GM19397 (cell line): Measurements from ENCODE around the gene SLC34A1.
"Not testable (repeated sequence)": the region's sequence is repeated elsewhere in the genome, so short reads cannot be mapped to it uniquely, and the experiment has no call there.

Experiments
- ATAC-seq: cut with Tn5 transposase; IDR thresholded peaks from one replicate; pipeline ENCODE4 v1.9.1; 2021; ENCODE audit warnings: mild to moderate bottlenecking, moderate library complexity; ENCODE audit not compliant: unreplicated experiment

The SLC34A1 gene

GRCh38 chr5:177384134-177384533 lies at the start of gene SLC34A1:
Gene SLC34A1 (plus strand): TSS chr5:177384434. CDS start chr5:177385742, 1,308 bp downstream.
- ATAC-seq: no peak

- no peak for ATAC-seq
Measured at GRCh38 chr5:177334781-177335700, 49.2 kb upstream of the SLC34A1 start.

- ATAC-seq: no peak
Measured at GRCh38 chr5:177335701-177336065, 48.6 kb upstream of the SLC34A1 start.

GRCh38 chr5:177336112-177336511 lies 48.1 kb upstream of the SLC34A1 start:
- no peak for ATAC-seq

GRCh38 chr5:177336603-177337494 lies 47.4 kb upstream of the SLC34A1 start:
- ATAC-seq: no peak

GRCh38 chr5:177338251-177339106 lies 45.8 kb upstream of the SLC34A1 start:
- no peak for ATAC-seq

GRCh38 chr5:177339107-177339638 lies 45.1 kb upstream of the SLC34A1 start:
- no peak for ATAC-seq

- ATAC-seq: not testable (repeated sequence)
Measured at GRCh38 chr5:177343000-177343399, 41.2 kb upstream of the SLC34A1 start.

- ATAC-seq: no peak
Measured at GRCh38 chr5:177343777-177344176, 40.5 kb upstream of the SLC34A1 start.

GRCh38 chr5:177344891-177345290 lies 39.3 kb upstream of the SLC34A1 start:
- ATAC-seq: no peak

- ATAC-seq: no peak
Measured at GRCh38 chr5:177346820-177347219, 37.4 kb upstream of the SLC34A1 start.

- no peak for ATAC-seq
Measured at GRCh38 chr5:177347699-177348098, 36.5 kb upstream of the SLC34A1 start.

GRCh38 chr5:177349362-177349647 lies 34.9 kb upstream of the SLC34A1 start:
- no peak for ATAC-seq

GRCh38 chr5:177349762-177350161 lies 34.5 kb upstream of the SLC34A1 start:
- no peak for ATAC-seq

GRCh38 chr5:177350776-177351391 lies 33.4 kb upstream of the SLC34A1 start:
- ATAC-seq: no peak

GRCh38 chr5:177351392-177352329 lies 32.6 kb upstream of the SLC34A1 start, which contains the start of gene LMAN2:
Gene LMAN2 (minus strand): TSS chr5:177351668. CDS start chr5:177351647, 21 bp downstream.
- ATAC-seq: peak; percentile 88

GRCh38 chr5:177353093-177353492 lies 31.1 kb upstream of the SLC34A1 start:
- no peak for ATAC-seq

- ATAC-seq: no peak
Measured at GRCh38 chr5:177354256-177354655, 30.0 kb upstream of the SLC34A1 start.

GRCh38 chr5:177354711-177355110 lies 29.5 kb upstream of the SLC34A1 start:
- ATAC-seq: no peak
